CD4-positive, alpha-beta T cell treated with Interferon alpha-2 for 1 hour (primary cell): Measurements from ENCODE around the gene CADPS.

Experiments used
- DNase-seq, 2 donors: peaks; one replicate each; pipeline ENCODE4 v3.0.0-alpha.2; 2020 to 2022

The CADPS gene

GRCh38 chr3:62368705-62369475, 506.3 kb downstream of the CADPS start:
- DNase-seq, result no peak

GRCh38 chr3:62368290-62368704, 506.9 kb downstream of the CADPS start:
- DNase-seq, result no peak

GRCh38 chr3:62367763-62368195, 507.4 kb downstream of the CADPS start:
- DNase-seq, result no peak

GRCh38 chr3:62366126-62366484, 509.1 kb downstream of the CADPS start:
- no peak for DNase-seq

GRCh38 chr3:62365391-62366125, 509.7 kb downstream of the CADPS start:
- no peak for DNase-seq

- DNase-seq, result no peak
Observed at GRCh38 chr3:62364191-62364590, 511.0 kb downstream of the CADPS start.

GRCh38 chr3:62363275-62363674, 511.9 kb downstream of the CADPS start:
- DNase-seq, result no peak

GRCh38 chr3:62361824-62362223, 513.4 kb downstream of the CADPS start:
- no peak for DNase-seq

GRCh38 chr3:62361261-62361660, 514.0 kb downstream of the CADPS start:
- no peak for DNase-seq

- DNase-seq, result no peak
Observed at GRCh38 chr3:62359531-62359930, 515.7 kb downstream of the CADPS start.

- DNase-seq, result no peak
Observed at GRCh38 chr3:62356356-62356755, 518.9 kb downstream of the CADPS start.

- no peak for DNase-seq
Observed at GRCh38 chr3:62355703-62356102, 519.5 kb downstream of the CADPS start.
